Aorta (tissue), 5 donors: ENCODE measurements around the gene FNDC3B. TPM values are rescaled to one million over a fixed set of nuclear protein-coding genes. Genes with fewer than 3 reads are reported as not detected.

Experiments used
- ATAC-seq: fragments of 200-7000 bp; cut with Tn5 transposase; one replicate; pipeline ENCODE4 v1.9.1; 2022; ENCODE audit warnings: moderate library complexity; ENCODE audit not compliant: low FRiP score
- DNase-seq, 2 donors: peaks; one replicate each; pipeline ENCODE4 v3.0.0-alpha.2; 2020
- H3K27ac ChIP-seq, 2 donors: one replicate each; pipeline ENCODE4 v1.5.1; 2013; ENCODE audit warnings: low read length in 2 of 2, mild to moderate bottlenecking in 2 of 2, moderate library complexity in 2 of 2, control low read depth in 1 of 2, inconsistent platforms in 1 of 2, low read depth in 1 of 2
- H3K27me3 ChIP-seq, 2 donors: one replicate each; pipeline ENCODE4 v1.6.1; 2013; ENCODE audit warnings: control low read depth in 1 of 2, low read length in 1 of 2, mild to moderate bottlenecking in 1 of 2, moderate library complexity in 1 of 2; ENCODE audit not compliant: insufficient read depth in 2 of 2, control insufficient read depth in 1 of 2
- H3K36me3 ChIP-seq, 2 donors: one replicate each; pipeline ENCODE4 v1.6.1; 2013; ENCODE audit warnings: control low read depth in 1 of 2, low read length in 1 of 2, mild to moderate bottlenecking in 1 of 2; ENCODE audit not compliant: insufficient read depth in 2 of 2, control insufficient read depth in 1 of 2
- H3K4me1 ChIP-seq, 2 donors: one replicate each; pipeline ENCODE4 v1.6.1; 2013; ENCODE audit warnings: low read length in 2 of 2, control low read depth in 1 of 2, mild to moderate bottlenecking in 1 of 2, moderate library complexity in 1 of 2; ENCODE audit not compliant: insufficient read depth in 2 of 2, control insufficient read depth in 1 of 2
- H3K4me3 ChIP-seq, 2 donors: one replicate each; pipeline ENCODE4 v1.5.1; 2013; ENCODE audit warnings: low read length in 2 of 2, control low read depth in 1 of 2, mild to moderate bottlenecking in 1 of 2
- H3K9me3 ChIP-seq: one replicate; pipeline ENCODE4 v1.6.1; 2013; ENCODE audit warnings: mild to moderate bottlenecking, low read length; ENCODE audit not compliant: control insufficient read depth
- WGBS, 2 donors: extraction: QIAGEN DNeasy Blood & Tissue Kit; methylation state at CpG; one replicate each; pipeline ENCODE4 v1.1.7; 2013; 5-methylcytosine and 5-hydroxymethylcytosine counted together
- intact Hi-C, 2 donors: fragments of 100-400 bp; cut with DNase I; formaldehyde crosslinking; loops; one replicate each; pipeline versions ENCODE4 v1.14.2 to v1.15.0; 2022
- polyA plus RNA-seq, 2 donors: library from polyadenylated mRNA; stranded (reverse); fragments of 200-250 nt; gene quantifications; one replicate each; pipeline ENCODE4 v1.2.3, GENCODE V29; 2013
- total RNA-seq, 2 donors: library from RNA; stranded (reverse); fragmentation: NEBNext Ultra II Directional; extraction: Animal tissue kit (Norgen Biotek cat#: 25700); gene quantifications; one replicate each; pipeline ENCODE4 v1.2.1, GENCODE V29; 2021
- donor health status: healthy with polysubstance abuse.
- donor health status: Bipolar disorder and iron deficiency.
- donor health status: DM: no; HTN: no; CAD: no.
- donor health status: DM: no; HTN: no; CAD: no.
- donor health status: DM: yes; HTN: yes; CAD: no.

The FNDC3B gene
- total and polyA plus RNA-seq, 4 donors = 12.5 to 239 (median 120) TPM

- no peak overlapping the region for H3K4me3 ChIP-seq
- WGBS, 2 donors = 63 to 68% methylated on average over 13 of the region's 13 CpGs
- intact Hi-C loops = no loop called here
- no peak for ATAC-seq
- H3K27me3 ChIP-seq = no peaks in the 10 kb centered on the region
- no peak for DNase-seq
- no peaks in the 10 kb centered on the region for H3K36me3 ChIP-seq
- H3K9me3 ChIP-seq = no peaks in the 10 kb centered on the region
- H3K4me1 ChIP-seq = peaks cover 3 to 24% of the 10 kb centered on the region in 2 donors
- H3K27ac ChIP-seq = no peak overlapping the region
Observed at GRCh38 chr3:172173316-172174254, 134.2 kb downstream of the FNDC3B start.

- Histone ChIP-seq H3K27me3 (no peaks in the 10 kb centered on the region), H3K27ac (no peak overlapping the region)
- intact Hi-C loops = no loop called here
Observed at GRCh38 chr3:172174513-172175253, 135.3 kb downstream of the FNDC3B start.

GRCh38 chr3:172175254-172175599 lies 135.8 kb downstream of the FNDC3B start:
- H3K9me3 ChIP-seq = no peaks in the 10 kb centered on the region
- WGBS, 2 donors = 69 to 71% methylated on average over 3 of the region's 3 CpGs
- H3K4me3 ChIP-seq = no peak overlapping the region
- peaks cover 6 to 22% of the 10 kb centered on the region in 2 donors for H3K4me1 ChIP-seq
- ATAC-seq (no peak), DNase-seq (no peak)
- no peak overlapping the region for H3K27ac ChIP-seq
- intact Hi-C loops = no loop called here
- no peaks in the 10 kb centered on the region for H3K36me3 ChIP-seq
- no peaks in the 10 kb centered on the region for H3K27me3 ChIP-seq

More at GRCh38 chr3:172174513-172175253, 135.3 kb downstream of the FNDC3B start:
- H3K4me1 ChIP-seq = peaks cover 6 to 24% of the 10 kb centered on the region in 2 donors
- H3K9me3 ChIP-seq = no peaks in the 10 kb centered on the region
- no peak for DNase-seq
- no peak for ATAC-seq
- H3K36me3 ChIP-seq = no peaks in the 10 kb centered on the region
- H3K4me3 ChIP-seq = no peak overlapping the region
- WGBS, 2 donors = 45 to 48% methylated on average over 6 to 7 of the region's 7 CpGs

- H3K9me3 ChIP-seq = no peaks in the 10 kb centered on the region
- ATAC-seq (no peak), DNase-seq (no peak)
- H3K27me3 ChIP-seq = no peaks in the 10 kb centered on the region
- H3K4me3 ChIP-seq = no peak overlapping the region
- no peaks in the 10 kb centered on the region for H3K36me3 ChIP-seq
- WGBS, 2 donors = 48 to 49% methylated on average over 3 of the region's 3 CpGs
- peaks cover 6 to 19% of the 10 kb centered on the region in 2 donors for H3K4me1 ChIP-seq
- H3K27ac ChIP-seq = no peak overlapping the region
- intact Hi-C loops = no loop called here
Observed at GRCh38 chr3:172176061-172176770, 136.8 kb downstream of the FNDC3B start.

GRCh38 chr3:172177046-172177445 lies 137.7 kb downstream of the FNDC3B start:
- 28 to 29% methylated on average over 3 of the region's 3 CpGs for WGBS, 2 donors
- DNase-seq (no peak), ATAC-seq (no peak)
- Histone ChIP-seq H3K27ac (no peak overlapping the region), H3K4me1 (peaks cover 8 to 23% of the 10 kb centered on the region in 2 donors), H3K27me3 (no peaks in the 10 kb centered on the region), H3K36me3 (no peaks in the 10 kb centered on the region), H3K9me3 (no peaks in the 10 kb centered on the region), H3K4me3 (no peak overlapping the region)
- intact Hi-C loops = no loop called here

GRCh38 chr3:172177803-172178316 lies 138.5 kb downstream of the FNDC3B start:
- ATAC-seq (no peak), DNase-seq (no peak)
- no peak overlapping the region for H3K4me3 ChIP-seq
- no peaks in the 10 kb centered on the region for H3K9me3 ChIP-seq
- intact Hi-C loops = no loop called here
- peaks cover 8 to 23% of the 10 kb centered on the region in 2 donors for H3K4me1 ChIP-seq
- WGBS, 2 donors = 96 to 97% methylated on average over 2 of the region's 2 CpGs
- no peaks in the 10 kb centered on the region for H3K27me3 ChIP-seq
- no peaks in the 10 kb centered on the region for H3K36me3 ChIP-seq
- no peak overlapping the region for H3K27ac ChIP-seq

GRCh38 chr3:172179680-172180399 lies 140.5 kb downstream of the FNDC3B start:
- intact Hi-C loops = no loop called here
- no peaks in the 10 kb centered on the region for H3K9me3 ChIP-seq
- H3K36me3 ChIP-seq = no peaks in the 10 kb centered on the region
- H3K4me1 ChIP-seq = peaks cover 6 to 22% of the 10 kb centered on the region in 2 donors
- no peak for ATAC-seq
- H3K27me3 ChIP-seq = no peaks in the 10 kb centered on the region
- H3K27ac ChIP-seq = no peak overlapping the region
- no peak overlapping the region for H3K4me3 ChIP-seq
- DNase-seq = no peak
- WGBS, 2 donors = 72 to 74% methylated on average over 5 of the region's 5 CpGs

GRCh38 chr3:172180473-172180872 lies 141.1 kb downstream of the FNDC3B start:
- intact Hi-C loops = no loop called here
- Histone ChIP-seq H3K4me3 (no peak overlapping the region), H3K9me3 (no peaks in the 10 kb centered on the region), H3K27ac (no peak overlapping the region), H3K4me1 (peaks cover 6 to 20% of the 10 kb centered on the region in 2 donors), H3K36me3 (no peaks in the 10 kb centered on the region), H3K27me3 (no peaks in the 10 kb centered on the region)
- 62 to 68% methylated on average over 2 of the region's 2 CpGs for WGBS, 2 donors
- DNase-seq (no peak), ATAC-seq (no peak)
